NCI-H69 (cell line): Measurements from ENCODE around the gene PEX14.
A peak's percentile ranks its signal among the peaks of the same experiment; 100 is the strongest.
"Not testable (repeated sequence)": the region's sequence is repeated elsewhere in the genome, so short reads cannot be mapped to it uniquely, and the experiment has no call there.

Experiments
- DNase-seq: peaks from one replicate; lab custom pipeline; 2025; lab: John Stamatoyannopoulos, UW

PEX14 gene

DNA sequence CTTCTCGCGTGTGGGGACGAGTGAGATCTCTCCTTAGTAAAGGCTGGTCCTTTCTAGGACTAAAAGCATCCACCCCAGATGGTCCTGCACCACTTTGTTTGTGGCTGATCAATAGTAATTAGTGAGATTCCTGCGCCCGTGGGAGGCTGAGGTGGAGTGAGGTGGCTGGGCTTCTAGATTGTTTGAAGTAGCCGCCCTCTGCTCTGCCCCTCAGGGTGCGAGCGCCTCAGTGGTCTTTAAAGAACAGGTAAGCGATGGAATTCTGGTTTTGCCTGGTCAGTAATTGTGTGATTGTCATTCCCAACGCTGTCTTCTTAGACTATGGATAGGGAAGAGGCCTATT, 20.7 kb downstream of the PEX14 start:
- no peak for DNase-seq

DNA sequence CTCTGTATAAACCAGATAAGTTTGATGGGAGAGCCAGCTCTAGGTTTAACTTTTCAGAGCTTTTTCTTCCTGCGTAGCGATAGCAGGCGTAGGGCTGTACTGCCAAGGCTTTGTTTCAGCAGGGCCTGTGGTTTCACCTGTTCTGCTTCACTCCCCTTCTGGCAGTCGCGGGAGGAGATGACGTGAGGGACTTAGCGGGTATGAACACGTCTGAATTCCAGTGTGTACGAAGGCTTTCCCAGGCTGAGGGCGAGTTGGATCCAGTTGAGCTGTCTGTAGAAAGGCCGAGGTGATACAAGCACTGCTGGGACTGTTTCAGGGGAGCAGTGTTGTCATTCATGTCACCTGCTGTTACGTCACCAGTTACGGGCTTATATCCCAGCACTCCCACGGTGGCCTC, 21.2 kb downstream of the PEX14 start:
- DNase-seq: no peak

DNA sequence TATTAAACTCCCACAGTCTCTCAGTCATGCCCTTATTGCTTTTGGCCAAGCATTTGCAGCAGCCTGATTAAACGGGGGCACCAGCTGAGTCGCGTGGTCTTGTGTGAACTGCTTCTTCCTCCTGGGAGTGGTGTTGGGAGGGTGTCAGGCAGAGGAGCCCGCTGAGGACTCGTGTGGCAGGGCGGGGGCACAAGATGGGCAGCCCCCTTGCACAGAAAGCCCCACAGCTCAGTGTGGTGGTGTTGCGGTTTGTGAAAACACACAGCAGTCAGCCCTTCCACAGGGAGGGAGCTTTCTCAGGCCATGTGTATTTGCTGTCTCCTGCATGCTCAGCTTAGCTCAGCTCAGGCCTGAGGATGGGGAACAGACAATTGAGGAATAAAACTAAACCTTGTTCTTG, 22.4 kb downstream of the PEX14 start:
- DNase-seq: no peak

DNA sequence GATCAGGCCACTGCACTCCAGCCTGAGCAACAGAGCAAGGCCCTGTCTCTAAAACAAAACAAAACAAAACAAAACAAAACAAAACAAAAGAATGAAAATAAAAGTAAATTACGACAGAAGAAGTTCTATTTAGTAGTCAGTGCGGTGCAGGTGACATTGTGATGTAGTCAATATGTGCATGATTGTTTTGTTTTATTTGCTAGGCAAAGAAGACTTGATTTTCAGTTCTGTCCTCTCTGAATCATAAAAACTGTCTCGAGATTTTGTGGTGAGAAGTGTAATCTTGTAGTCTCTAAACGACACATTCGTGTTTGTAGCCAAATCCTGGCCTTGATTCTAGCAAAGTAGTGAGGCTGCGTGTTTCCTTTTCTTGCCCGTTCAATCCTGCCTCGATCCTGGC, 23.5 kb downstream of the PEX14 start:
- DNase-seq: no peak

DNA sequence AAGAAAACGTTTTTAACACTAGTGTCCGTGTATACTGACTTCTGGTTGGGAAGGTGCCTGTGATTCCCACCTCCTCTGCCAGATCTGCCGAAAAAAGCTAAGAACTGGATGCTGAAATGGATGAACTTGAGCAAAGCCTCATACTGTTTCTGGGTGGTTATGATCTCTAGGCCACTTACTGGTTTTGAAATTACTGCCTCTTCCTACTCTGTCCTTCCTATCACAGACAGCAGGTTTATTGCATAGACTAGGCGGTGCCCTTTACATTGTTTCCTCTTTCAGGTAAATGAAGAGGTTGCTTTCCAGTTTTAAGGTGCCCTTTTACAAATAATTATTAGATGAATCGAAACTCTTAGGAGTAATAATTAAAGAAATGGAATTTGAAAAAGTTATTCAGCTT, 27.5 kb downstream of the PEX14 start:
- DNase-seq: no peak

DNA sequence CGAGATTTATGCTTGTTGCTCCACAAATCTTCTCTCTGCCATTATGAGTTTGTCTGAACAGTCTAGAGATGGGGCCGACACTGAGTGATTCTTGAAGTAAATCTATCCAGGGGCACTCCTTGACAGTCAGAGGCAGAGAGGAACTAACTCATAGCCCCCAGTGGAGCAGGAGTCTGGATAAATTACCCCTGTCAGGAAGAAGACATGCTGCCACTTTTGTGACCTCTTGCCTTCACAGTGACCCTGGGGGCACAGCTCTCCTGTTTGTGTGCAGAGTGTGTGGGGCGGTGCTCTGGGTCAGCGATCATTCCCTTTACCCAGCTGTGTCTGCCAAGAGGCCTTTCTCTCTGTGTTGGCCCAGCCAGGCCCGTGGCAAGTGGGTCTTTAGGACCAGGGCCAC, 29.5 kb downstream of the PEX14 start:
- no peak for DNase-seq

DNA sequence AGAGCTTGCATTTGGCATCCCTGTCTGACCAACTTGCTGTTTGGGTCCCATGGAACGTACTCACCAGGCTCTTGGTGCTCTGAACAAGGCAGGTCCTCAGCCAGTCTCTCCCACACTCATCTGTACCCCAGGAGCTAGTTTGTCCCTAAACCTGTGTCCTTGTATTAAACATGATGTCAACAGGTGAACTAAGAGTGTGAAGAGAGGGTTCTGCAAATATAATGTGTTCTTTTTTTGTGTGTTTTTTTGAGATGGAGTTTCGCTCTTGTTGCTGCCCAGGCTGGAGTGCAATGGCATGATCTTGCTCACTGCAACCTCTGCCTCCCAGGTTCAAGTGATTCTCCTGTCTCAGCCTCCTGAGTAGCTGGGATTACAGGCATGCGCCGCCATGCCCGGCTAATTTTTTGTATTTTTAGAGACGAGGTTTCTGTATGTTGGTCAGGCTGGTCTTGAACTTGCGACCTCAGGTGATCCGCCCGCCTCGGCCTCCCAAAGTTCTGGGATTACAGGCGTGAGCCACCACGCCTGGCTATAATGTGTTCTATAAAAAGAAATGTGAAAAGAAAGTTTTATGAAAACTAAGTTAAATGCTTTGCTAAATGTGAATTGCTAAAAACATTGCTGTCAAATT, 31.4 kb downstream of the PEX14 start:
- not testable (repeated sequence) for DNase-seq

DNA sequence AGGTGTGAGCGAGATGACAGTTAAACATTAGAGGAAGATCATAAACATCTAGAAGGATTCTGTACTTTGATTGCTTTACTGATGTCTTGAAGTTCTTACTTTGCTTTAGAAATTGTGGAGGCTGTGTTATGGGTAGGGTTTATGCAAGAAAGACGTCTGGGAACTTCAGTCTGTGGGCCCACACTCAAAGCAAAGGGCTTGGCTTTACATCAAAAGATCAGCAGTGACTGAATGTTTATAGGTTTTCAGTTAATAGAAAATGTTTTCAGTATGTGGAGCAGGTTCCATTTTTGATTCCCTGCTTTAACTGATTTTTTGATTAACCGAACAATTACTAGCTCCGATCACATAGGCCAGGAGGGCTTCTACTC, 31.9 kb downstream of the PEX14 start:
- DNase-seq: no peak

DNA sequence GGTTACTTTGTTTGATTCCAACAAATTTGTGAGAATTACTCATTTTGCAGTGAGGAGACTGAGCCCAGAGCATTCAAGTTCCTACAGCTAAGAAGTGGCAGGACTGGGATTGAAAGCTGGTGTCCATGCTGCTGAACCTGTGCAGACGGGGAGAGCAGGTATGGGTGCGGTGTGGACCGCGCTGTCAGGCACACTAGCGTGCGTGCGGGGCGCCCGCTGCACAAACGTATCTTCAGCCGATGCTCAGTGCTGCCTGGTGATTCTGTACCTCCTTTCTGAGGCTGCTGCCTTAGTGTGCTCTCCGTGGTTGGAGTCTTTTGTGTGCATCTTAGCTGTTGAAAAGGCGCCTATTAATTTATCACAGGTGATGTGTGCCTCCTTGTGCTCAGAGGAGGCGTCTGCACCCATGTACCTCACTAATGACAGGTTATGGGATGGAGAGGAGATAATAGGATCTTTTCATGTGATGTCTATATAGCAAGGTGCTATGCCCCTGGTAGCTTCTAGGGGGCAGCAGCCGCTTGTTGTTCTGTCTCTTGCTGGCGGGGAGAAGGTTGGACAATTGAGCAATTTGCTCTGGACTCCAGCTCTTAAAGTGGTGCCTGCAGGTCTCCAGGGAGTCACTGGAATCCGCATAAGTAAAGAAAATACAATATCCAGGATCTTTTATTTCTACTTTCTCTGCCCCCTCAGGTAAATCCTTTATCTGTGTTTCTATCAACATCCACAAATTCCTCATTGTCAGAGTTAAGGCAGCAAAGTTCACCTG, 32.5 kb downstream of the PEX14 start:
- DNase-seq: peak; percentile 93

DNA sequence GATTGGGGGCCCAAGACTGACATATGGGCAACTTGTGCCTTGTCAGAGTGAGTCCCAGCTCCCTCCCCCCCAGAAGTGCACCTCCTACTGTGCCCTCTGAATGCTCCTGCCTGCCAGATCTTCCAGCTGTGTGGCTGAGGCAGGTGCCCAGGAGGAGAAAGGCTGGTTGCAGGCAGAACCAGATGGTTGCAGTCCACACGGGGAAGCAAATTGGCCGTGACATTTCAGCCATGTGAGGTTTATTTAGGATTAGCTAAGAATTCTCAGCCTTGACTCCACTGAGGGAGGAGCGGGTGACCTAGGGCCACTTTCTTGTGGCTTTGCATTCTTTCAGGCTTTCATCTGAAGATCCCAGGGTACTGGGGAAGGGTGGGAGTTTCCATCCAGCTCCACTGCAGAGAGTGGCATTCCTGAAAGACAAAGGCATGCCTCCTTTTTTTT, 33.8 kb downstream of the PEX14 start:
- DNase-seq: peak; percentile 93

DNA sequence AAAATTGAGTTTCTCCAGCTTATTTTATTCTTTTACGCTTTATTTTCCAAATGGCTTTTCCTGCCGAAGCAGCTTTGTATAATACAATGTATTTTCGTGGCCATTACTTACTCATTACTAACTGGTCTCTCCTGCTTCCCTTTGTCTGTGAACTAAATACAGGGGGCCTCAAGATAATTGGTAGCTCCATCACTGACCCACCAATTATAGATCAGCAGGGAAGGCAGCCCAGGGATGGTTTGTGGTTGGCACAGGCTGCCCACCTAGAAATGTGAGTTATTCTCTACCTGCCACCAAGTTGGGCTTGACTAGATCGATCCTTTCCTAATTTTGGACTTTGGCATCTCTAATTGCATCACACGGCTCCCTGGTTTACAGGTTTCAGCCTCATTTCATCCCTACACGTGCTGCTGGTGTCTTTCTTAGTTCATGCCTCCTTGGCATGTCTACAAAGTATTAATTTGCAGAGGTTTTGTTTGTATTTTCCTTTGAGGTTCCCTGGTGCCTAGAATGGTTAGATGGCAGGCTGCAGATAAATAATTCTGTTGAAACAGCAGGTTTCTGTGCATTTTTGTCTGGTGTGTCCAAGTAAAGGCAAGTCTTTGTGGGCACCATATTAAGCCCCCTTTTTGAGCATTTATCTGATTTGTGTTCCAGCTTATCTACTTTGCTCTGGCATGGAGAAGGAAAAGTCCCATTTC, 35.2 kb downstream of the PEX14 start:
- DNase-seq: peak; percentile 88

DNA sequence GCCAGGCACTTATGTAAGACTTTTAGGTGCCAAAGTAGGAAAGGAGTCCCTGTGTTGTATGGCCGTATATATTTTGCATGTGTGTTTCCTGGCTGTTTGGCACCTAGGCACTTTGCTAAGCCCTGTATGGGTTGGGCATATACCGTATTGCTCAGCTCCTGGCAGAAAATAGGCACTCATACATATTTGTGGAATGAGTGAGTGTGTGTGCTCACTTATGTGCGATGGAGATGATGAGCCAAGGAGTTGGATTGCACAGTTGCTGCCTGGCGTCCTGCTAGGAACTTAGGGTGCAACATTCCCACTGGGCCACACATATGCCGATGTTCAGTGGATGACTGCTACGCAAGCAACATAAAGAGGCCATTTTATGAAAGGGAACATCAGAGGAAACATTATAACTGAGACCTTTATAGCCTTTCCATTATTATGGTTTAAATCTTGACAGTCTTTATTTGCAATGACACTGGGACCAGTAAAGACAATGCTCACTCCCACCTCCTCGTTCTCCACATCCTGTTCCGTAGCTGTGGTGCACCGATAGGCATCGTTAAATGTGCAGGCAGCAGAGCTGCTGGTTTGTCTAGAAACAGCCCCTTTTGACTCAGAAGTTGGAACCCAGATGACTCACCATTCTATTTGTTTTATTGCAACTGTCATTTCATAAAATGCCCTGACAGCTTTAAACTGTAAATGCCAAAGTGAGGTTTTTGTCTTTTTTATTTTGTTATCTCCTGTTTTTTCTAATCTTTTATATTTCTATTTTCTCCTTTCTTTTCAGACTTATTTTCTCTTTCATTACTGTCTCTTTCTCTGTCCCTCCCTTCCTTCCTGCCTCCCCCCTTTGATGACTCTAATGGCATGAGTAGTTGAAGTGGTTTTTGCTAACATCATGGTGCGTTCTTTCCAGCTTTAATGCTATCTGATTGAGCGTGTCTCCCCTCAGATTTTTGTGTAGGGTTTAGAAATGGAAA, 36.1 kb downstream of the PEX14 start:
- peak; percentile 58 for DNase-seq

DNA sequence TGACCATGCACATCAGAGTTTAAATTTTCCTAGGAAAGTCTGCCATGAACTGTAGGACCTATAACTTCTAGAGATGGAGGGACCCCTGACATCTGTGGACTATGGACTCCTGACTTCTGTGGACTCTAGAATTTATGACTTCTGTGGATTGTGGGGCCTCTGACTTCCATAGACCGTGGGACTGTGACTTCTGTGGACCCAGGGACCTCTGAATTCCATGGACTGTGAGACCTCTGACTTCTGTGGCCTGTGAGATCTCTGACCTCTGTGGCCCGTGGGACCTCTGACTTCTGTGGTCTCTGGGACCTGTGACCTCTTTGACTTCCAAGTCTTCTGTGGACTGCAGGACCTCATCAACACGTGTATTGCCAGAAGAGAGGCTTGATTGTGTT, 36.7 kb downstream of the PEX14 start:
- DNase-seq: no peak

DNA sequence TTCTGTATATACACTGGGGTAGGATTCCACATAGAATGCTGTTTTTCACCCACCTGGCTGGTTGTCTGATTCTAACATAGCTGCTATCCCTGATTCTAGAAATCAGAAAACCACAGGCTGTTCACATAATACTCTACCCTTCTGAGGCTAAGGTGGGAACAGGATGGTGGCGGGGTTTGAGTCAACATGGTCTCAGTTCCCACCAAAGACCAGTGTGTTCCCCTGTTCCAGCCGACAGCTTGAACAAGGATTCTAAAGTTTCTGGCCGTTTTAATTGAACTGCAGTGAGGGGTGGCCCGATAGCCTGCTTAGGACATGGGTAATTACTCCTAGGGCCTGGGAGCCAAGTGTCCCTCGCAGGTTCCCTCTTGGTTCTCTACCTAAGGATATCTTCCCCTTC, 38.4 kb downstream of the PEX14 start:
- DNase-seq: no peak

DNA sequence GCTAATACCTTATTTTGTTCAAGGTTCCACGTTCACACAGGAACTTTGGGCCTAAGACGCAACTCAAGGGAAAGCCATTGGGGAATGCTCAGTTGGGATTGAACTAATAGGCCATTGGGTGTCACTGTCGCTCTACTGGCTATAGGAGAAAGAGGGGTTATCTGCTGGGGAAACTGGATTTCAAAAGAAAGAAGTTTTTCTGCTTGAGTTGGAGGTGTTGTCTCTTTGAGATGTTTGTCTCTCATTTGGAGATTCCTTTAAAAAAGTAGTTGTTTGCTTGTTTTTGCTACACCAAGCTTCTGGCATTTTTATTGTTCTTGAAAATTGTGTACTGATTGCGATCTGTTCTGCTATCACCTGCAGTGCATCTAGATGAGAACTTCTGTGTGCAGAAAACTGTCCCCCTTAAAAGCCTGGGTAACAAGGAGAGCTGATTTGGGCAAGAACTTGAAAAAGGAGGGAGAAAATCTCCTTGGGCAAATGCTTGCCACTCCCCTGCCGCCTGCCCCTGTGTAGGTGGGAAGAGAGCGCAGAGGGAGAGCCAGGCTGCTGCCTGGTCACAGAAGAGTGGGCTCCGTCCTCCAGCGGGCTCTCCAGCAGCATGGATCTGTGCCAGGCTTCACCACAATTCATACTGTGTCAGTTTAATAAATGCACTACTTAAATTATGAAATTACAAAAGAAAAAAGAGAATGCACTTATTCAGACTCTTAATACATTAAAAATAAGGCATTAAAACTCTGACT, 39.9 kb downstream of the PEX14 start:
- peak; percentile 65 for DNase-seq

DNA sequence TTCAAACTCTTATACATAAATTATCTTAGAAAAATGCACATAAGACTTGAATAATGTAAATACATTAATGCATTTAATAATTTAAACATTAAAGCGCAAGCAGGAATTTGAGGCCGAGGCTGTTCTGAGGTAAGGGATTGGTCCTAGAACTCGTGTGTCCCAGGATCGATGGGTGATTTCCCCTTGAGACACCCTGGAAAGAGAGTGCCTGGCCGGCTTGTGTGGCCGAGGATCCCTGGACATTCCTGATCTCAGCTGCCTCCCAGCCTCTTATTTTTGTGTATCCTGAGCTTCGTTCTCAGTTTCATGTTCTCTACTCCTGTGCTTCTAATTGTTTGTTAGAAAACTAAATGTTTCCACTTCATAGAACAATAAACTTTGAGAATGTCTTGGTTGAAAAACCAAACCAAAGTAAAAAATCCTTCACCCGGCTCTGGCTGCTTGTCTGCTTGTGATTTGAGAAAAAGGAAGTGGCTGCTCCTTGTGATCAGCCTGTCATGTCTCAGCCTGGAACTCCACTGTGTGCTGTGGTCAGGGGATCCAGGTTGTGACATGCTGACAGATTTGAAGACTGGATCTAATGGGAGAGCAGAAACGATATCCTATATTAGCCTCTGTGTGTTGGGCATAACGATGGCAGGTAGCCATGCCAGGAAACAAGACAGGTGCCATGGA, 40.7 kb downstream of the PEX14 start:
- DNase-seq: no peak

DNA sequence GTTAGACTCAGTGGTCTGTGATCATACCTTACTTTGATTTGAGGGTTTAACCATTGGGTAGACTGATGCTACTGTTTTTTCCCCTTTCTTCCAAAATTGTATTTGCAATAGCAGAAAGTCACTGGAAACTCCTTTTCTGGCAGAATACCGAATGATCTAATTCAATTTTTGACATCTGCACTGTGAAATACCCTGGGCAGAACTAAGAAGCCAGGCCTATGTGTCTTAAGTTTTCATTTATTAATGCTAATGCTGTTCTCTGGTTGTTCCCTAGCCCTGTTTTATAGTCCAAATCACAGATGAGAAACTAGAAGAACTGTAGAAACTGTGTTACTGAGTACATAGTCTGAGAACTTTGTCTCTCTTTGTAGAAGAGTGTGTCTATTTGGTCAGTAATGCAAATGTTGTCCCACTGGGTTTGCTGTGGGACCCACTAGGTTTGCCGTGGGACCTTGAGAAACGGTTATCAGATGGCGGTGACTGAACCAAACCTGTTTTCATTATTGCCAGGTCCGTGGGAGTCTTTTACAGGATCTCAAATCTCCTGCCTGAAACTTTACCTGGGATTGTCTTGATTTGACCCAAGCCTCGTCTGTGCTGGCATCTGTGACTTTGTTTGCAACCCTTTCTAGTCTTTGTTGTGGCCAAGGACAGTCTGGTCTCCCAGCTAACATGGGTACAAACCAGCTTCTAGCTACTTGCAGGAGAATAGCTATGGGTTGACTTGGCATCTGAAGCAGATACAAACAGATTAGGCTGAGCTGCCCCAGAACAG, 41.4 kb downstream of the PEX14 start:
- DNase-seq: no peak

DNA sequence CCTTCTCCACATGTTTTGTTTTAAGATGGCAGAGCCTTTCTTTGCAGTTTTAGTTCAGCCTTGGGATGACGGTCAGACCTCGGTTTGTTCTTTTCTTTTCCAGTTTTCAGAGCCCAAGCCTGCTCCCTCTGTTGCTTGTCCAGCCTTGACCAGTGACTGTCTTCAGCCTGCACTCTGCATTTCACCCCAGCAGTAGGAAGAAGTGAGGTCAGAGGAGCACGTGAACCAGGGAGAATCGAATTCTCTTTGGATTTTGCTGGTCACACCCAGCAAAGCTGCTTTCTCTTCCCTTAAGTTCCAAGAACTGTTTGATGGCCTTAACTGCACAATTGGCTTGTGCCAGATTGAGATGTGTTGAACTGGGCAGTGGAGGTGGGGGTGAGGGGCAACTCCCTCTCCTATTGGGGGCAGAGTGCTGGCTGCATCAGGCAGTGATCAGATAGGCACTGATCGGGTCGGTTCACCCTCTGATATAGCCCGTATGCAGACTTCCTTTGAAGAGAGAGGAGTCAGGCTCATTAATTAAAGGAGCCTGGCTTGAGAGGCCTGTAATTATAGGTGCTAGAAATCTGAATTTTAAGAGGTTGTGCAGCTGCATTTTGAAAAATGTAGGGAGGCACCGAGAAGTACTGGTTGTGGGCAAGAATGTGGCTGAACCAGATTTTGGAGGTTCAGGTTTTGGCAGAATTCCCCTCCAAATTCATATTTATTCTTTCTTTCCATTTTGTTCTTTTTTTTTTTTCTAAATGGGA, 42.4 kb downstream of the PEX14 start:
- DNase-seq: peak; percentile 74

DNA sequence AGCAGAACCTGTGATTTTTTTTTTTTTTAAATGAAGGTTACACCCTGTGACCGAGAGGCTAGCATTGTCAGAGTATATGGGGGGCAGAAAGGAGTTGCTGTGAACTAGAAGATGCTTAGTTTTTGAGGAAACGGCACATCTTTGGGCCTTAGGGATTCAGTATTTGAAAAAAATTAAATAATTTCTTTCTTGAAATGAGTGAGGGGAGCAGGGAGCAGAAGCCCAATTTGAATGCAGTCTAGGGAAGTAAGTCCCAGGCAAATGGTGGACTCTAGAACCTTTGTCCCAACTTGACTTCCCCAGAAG, 42.9 kb downstream of the PEX14 start:
- no peak for DNase-seq

DNA sequence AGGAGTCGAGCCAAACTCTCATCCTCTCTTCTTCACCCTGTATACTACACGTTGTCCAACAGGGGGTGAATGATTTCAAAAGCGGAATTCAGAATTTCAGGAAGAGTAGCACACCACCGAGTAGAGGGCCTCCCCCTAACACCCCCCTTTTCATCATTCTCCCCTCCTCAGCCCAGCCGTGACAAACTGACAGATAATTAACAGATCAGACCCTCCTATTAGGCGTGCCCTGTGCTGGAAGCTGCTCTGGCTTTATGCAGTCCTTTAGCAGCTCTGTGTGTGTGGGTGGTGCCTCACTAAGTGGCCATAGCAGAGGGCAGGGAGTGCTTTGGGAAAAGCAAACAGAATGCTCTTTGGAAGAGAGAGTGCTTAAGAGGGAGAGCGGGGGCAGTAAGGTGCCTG, 44.3 kb downstream of the PEX14 start:
- DNase-seq: peak; percentile 87
